Measurements from ENCODE around the gene MDM2. TPM values are rescaled to one million over a fixed set of nuclear protein-coding genes. Genes with fewer than 3 reads are reported as not detected.

Gene MDM2
- total and polyA plus RNA-seq, 2 of the 13 experiments (the other 11 are each of a cell fraction or from before 2014, with no cell fraction given): 29.3 to 314 TPM

- TF ChIP-seq ZNF574 (CRISPR knock-in tag; IDR thresholded peaks at IDR 0.05) (no peak), FOXO4 (CRISPR knock-in tag; conservative IDR thresholded peaks at IDR 0.05) (no peak), GATAD2A (CRISPR knock-in tag; IDR thresholded peaks at IDR 0.05) (peak; percentile 33; the same call in 1 of the 2 replicates), ZNF704 (CRISPR knock-in tag; IDR thresholded peaks at IDR 0.05; ENCODE audit: borderline replicate concordance) (no peak), FLYWCH1 (CRISPR knock-in tag; IDR thresholded peaks at IDR 0.05) (no peak), TARDBP (CRISPR knock-in tag; IDR thresholded peaks at IDR 0.05) (peak; percentile 41; the same call in 1 of the 2 replicates), KDM2A (CRISPR knock-in tag; IDR thresholded peaks at IDR 0.05; ENCODE audit: borderline replicate concordance, low read depth) (no peak), ZBTB38 (CRISPR knock-in tag; IDR thresholded peaks at IDR 0.05) (peak; percentile 75), ZBTB14 (CRISPR knock-in tag; IDR thresholded peaks at IDR 0.05) (no peak), ZBTB49 (CRISPR knock-in tag; IDR thresholded peaks at IDR 0.05; ENCODE audit: borderline replicate concordance) (no peak), SYNCRIP (IDR thresholded peaks at IDR 0.05; ENCODE audit: insufficient read depth, low read depth, low read length) (no peak), HMG20A (CRISPR knock-in tag; IDR thresholded peaks at IDR 0.05; ENCODE audit: borderline replicate concordance) (no peak)
These were observed 24.0 kb upstream of the MDM2 start (continued) for GRCh38 chr12:68784015-68784414.

Measured in HepG2 (cell line).